Measurements from ENCODE around the gene SCAMP2. TPM values are rescaled to one million over a fixed set of nuclear protein-coding genes. Genes with fewer than 3 reads are reported as not detected.

Gene SCAMP2
- total RNA-seq, 2 donors from 2014 or later = 47.5 to 50.9 TPM

DNA sequence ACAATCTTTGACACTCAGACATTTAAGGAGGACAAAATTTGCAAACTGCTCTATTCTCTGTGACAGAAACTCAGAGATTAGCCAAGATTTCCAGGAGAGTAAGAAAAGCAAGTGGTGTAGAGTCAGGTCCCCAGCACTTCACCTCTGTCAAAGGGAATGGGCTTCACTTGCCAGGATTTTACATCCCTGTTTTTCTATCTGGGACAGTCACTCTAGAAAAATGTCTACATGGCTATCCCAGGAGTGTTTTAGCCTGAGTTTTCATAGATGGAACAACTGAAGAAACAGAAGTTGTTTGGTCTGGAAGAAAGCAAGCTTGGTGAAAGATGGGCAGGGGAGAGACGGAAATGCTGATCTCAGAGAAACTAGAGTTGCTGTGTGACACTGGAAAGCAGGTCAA, 30.5 kb upstream of the SCAMP2 start:
- Histone ChIP-seq H3K9ac (ENCODE audit: extremely low read depth, low read length, poor library complexity, severe bottlenecking) (no peak overlapping the region), H3K4me1 (ENCODE audit: control insufficient read depth, insufficient read depth, low read length) (peaks cover 10% of the 10 kb centered on the region), H3K9me3 (ENCODE audit: control insufficient read depth, low read length) (no peaks in the 10 kb centered on the region), H3K27ac (ENCODE audit: low read depth, low read length) (no peak overlapping the region), H3K4me3 (ENCODE audit: low read length) (no peak overlapping the region), H3K27me3 (ENCODE audit: control insufficient read depth, insufficient read depth, low read length, poor library complexity, severe bottlenecking) (no peaks in the 10 kb centered on the region), H3K36me3 (ENCODE audit: control insufficient read depth, insufficient read depth, low read length) (peaks cover 63% of the 10 kb centered on the region)
- Mint-ChIP-seq H3K27ac (no peak overlapping the region), H3K4me3 (no peak overlapping the region), H3K27me3 (ENCODE audit: insufficient read depth) (no peaks in the 10 kb centered on the region), H3K9me3 (no peaks in the 10 kb centered on the region), H3K4me1 (peaks cover 17% of the 10 kb centered on the region), H3K36me3 (ENCODE audit: low read depth) (peaks cover 63% of the 10 kb centered on the region)
- 90 to 91% methylated on average over 1 of the region's 1 CpG for WGBS, 2 experiments (ENCODE audit: insufficient coverage in 1 of 2, insufficient read length in 1 of 2)
- DNase-seq = no peak
- TF ChIP-seq, protein P1, sequence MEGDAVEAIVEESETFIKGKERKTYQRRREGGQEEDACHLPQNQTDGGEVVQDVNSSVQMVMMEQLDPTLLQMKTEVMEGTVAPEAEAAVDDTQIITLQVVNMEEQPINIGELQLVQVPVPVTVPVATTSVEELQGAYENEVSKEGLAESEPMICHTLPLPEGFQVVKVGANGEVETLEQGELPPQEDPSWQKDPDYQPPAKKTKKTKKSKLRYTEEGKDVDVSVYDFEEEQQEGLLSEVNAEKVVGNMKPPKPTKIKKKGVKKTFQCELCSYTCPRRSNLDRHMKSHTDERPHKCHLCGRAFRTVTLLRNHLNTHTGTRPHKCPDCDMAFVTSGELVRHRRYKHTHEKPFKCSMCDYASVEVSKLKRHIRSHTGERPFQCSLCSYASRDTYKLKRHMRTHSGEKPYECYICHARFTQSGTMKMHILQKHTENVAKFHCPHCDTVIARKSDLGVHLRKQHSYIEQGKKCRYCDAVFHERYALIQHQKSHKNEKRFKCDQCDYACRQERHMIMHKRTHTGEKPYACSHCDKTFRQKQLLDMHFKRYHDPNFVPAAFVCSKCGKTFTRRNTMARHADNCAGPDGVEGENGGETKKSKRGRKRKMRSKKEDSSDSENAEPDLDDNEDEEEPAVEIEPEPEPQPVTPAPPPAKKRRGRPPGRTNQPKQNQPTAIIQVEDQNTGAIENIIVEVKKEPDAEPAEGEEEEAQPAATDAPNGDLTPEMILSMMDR (conservative IDR thresholded peaks at IDR 0.05) = no peak

DNA sequence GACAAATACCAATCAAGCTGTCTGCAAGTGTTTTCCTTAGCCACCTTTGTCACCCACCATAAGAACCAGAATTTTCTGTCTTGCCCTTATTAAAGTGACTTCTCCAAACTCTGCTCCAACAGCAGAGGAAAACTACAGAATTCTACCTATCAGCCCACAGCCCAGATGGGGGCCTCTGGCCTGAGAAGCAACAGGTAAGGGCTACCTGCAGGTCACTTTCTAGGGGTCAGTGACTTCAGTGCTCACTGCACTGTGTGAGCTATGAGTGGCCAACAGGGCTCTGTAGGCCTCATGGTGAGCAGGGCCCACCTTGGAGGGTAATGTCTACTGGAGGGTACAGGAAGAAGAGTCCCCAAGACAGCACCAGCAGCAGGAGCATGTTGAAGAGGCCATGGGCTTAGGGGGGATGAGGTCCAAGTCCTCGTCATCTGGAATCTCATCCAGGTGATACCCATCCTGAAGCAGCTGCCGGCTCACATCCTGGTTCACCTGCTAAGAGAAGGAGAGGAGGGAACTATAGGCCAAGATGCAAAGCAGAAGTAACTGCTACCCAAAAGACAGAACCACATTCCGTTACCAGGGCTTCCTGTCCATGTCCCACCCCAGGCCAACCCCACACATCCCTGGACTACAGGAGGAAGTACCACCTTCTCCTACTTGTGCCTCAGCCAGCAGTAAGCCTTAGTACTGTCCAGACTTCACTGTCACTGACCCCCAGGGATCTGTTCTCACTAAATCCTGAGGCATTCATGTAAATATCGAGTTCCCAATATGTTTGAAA, 29.3 kb upstream of the SCAMP2 start:
- H3K36me3 Mint-ChIP-seq (ENCODE audit: low read depth) = peaks cover 62% of the 10 kb centered on the region
- no peak overlapping the region for H3K27ac Mint-ChIP-seq
- H3K4me3 Mint-ChIP-seq = no peak overlapping the region

DNA sequence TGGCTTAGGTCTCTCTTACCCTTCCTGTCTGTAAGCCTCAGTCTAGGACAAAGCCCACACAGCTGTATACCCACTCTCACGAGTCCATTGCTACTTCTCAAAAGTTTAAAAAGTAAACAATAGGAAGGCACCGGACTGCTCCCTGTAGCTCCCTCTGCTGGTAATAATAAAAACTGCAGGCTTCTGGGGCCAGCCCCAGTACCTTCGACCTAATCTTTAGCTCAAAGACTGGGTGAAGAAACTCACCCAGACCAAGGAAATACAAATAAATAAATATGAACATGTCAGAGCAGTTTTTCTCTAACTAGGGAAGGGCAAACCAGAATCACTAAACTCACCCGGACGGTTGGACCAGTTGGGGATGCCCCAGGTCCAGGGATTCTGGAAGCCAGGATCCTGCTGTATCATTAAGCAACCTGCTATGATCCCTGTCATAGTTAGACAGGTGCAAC, 28.5 kb upstream of the SCAMP2 start:
- Mint-ChIP-seq H3K4me1 (peaks cover 11% of the 10 kb centered on the region), H3K9me3 (no peaks in the 10 kb centered on the region), H3K27me3 (ENCODE audit: insufficient read depth) (no peaks in the 10 kb centered on the region), H3K27ac (no peak overlapping the region), H3K4me3 (no peak overlapping the region), H3K36me3 (ENCODE audit: low read depth) (peaks cover 62% of the 10 kb centered on the region)
- H3K9me3 ChIP-seq (ENCODE audit: control insufficient read depth, low read length) = no peaks in the 10 kb centered on the region
- H3K27me3 ChIP-seq (ENCODE audit: control insufficient read depth, insufficient read depth, low read length, poor library complexity, severe bottlenecking) = no peaks in the 10 kb centered on the region
- DNase-seq = peak; percentile 82
- 55 to 58% methylated on average over 3 to 5 of the region's 5 CpGs for WGBS, 2 experiments (ENCODE audit: insufficient coverage in 1 of 2, insufficient read length in 1 of 2)
- H3K9ac ChIP-seq (ENCODE audit: extremely low read depth, low read length, poor library complexity, severe bottlenecking) = no peak overlapping the region
- peaks cover 75% of the 10 kb centered on the region for H3K36me3 ChIP-seq (ENCODE audit: control insufficient read depth, insufficient read depth, low read length)
- TF ChIP-seq, protein P1 (conservative IDR thresholded peaks at IDR 0.05) = peak; percentile 98
- H3K4me3 ChIP-seq (ENCODE audit: low read length) = no peak overlapping the region
- peaks cover 4% of the 10 kb centered on the region for H3K4me1 ChIP-seq (ENCODE audit: control insufficient read depth, insufficient read depth, low read length)
- no peak overlapping the region for H3K27ac ChIP-seq (ENCODE audit: low read depth, low read length)

More for the DNA sequence above, 29.3 kb upstream of the SCAMP2 start:
- Histone ChIP-seq H3K27ac (ENCODE audit: low read depth, low read length) (no peak overlapping the region), H3K9me3 (ENCODE audit: control insufficient read depth, low read length) (no peaks in the 10 kb centered on the region), H3K27me3 (ENCODE audit: control insufficient read depth, insufficient read depth, low read length, poor library complexity, severe bottlenecking) (no peaks in the 10 kb centered on the region), H3K9ac (ENCODE audit: extremely low read depth, low read length, poor library complexity, severe bottlenecking) (no peak overlapping the region), H3K4me1 (ENCODE audit: control insufficient read depth, insufficient read depth, low read length) (peaks cover 10% of the 10 kb centered on the region), H3K4me3 (ENCODE audit: low read length) (no peak overlapping the region), H3K36me3 (ENCODE audit: control insufficient read depth, insufficient read depth, low read length) (peaks cover 70% of the 10 kb centered on the region)
- 98 to 100% methylated on average over 4 of the region's 4 CpGs for WGBS, 2 experiments (ENCODE audit: insufficient coverage in 1 of 2, insufficient read length in 1 of 2)
- peaks cover 14% of the 10 kb centered on the region for H3K4me1 Mint-ChIP-seq
- no peak for DNase-seq
- TF ChIP-seq, protein P1 (conservative IDR thresholded peaks at IDR 0.05) = no peak
- H3K27me3 Mint-ChIP-seq (ENCODE audit: insufficient read depth) = no peaks in the 10 kb centered on the region
- no peaks in the 10 kb centered on the region for H3K9me3 Mint-ChIP-seq
